Measurements from ENCODE around the gene GGACT. TPM values are rescaled to one million over a fixed set of nuclear protein-coding genes. Genes with fewer than 3 reads are reported as not detected.

Gene GGACT
- total RNA-seq, 4 donors from 2014 or later, result 0.74 to 1.9 (median 1.5) TPM

- Histone ChIP-seq H3K27ac (no peak overlapping the region), H3K4me1 (no peaks in the 10 kb centered on the region), H3K4me3 (no peak overlapping the region), H3K27me3 (no peaks in the 10 kb centered on the region), H3K9me3 (no peaks in the 10 kb centered on the region), H3K36me3 (peaks cover 0 to 21% of the 10 kb centered on the region in 2 donors)
- no peak for ATAC-seq
- no peak for TF ChIP-seq POLR2A (IDR thresholded peaks at IDR 0.05)
- WGBS, 2 donors (ENCODE audit: low coverage in 1 of 2), result 91 to 92% methylated on average over 16 to 19 of the region's 19 CpGs
Observed at GRCh38 chr13:100521851-100522617, 66.6 kb downstream of the GGACT start.

GRCh38 chr13:100520936-100521850, 67.4 kb downstream of the GGACT start:
- H3K27ac ChIP-seq, result no peak overlapping the region
- H3K36me3 ChIP-seq, result peaks cover 0 to 13% of the 10 kb centered on the region in 2 donors
- no peaks in the 10 kb centered on the region for H3K27me3 ChIP-seq
- H3K9me3 ChIP-seq, result no peaks in the 10 kb centered on the region
- TF ChIP-seq EP300 (IDR thresholded peaks at IDR 0.05) (no peak), CTCF (IDR thresholded peaks at IDR 0.05) (no peak), POLR2AphosphoS5 (IDR thresholded peaks at IDR 0.05) (no peak), POLR2A (IDR thresholded peaks at IDR 0.05) (no peak)
- WGBS, 2 donors (ENCODE audit: low coverage in 1 of 2), result 80 to 84% methylated on average over 13 to 14 of the region's 27 CpGs
- no peak for ATAC-seq
- H3K4me3 ChIP-seq, result no peak overlapping the region
- H3K4me1 ChIP-seq, result no peaks in the 10 kb centered on the region

- no peaks in the 10 kb centered on the region for H3K9me3 ChIP-seq
- TF ChIP-seq EP300 (IDR thresholded peaks at IDR 0.05) (no peak), POLR2AphosphoS5 (IDR thresholded peaks at IDR 0.05) (no peak), POLR2A (IDR thresholded peaks at IDR 0.05) (no peak), CTCF (IDR thresholded peaks at IDR 0.05) (no peak)
- no peak for ATAC-seq
- H3K4me3 ChIP-seq, result no peak overlapping the region
- peaks cover 0 to 2% (median 0%) of the 10 kb centered on the region in 3 donors for H3K4me1 ChIP-seq
- no peak overlapping the region for H3K27ac ChIP-seq
- peaks cover 0 to 6% of the 10 kb centered on the region in 2 donors for H3K36me3 ChIP-seq
- no peaks in the 10 kb centered on the region for H3K27me3 ChIP-seq
- 96 to 97% methylated on average over 8 to 9 of the region's 9 CpGs for WGBS, 2 donors (ENCODE audit: low coverage in 1 of 2)
Observed at GRCh38 chr13:100519626-100520025, 69.0 kb downstream of the GGACT start.

- Histone ChIP-seq H3K27me3 (no peaks in the 10 kb centered on the region), H3K27ac (no peak overlapping the region), H3K4me1 (peaks cover 0 to 13% (median 0%) of the 10 kb centered on the region in 3 donors), H3K36me3 (peaks cover 0 to 1% of the 10 kb centered on the region in 2 donors), H3K4me3 (no peak overlapping the region), H3K9me3 (no peaks in the 10 kb centered on the region)
- WGBS, 2 donors (ENCODE audit: low coverage in 1 of 2), result 89 to 91% methylated on average over 8 of the region's 8 CpGs
- TF ChIP-seq EP300 (IDR thresholded peaks at IDR 0.05) (no peak), POLR2A (IDR thresholded peaks at IDR 0.05) (no peak), POLR2AphosphoS5 (IDR thresholded peaks at IDR 0.05) (no peak), CTCF (IDR thresholded peaks at IDR 0.05) (no peak)
- no peak for ATAC-seq
Observed at GRCh38 chr13:100518394-100519062, 70.1 kb downstream of the GGACT start.

- Histone ChIP-seq H3K36me3 (no peaks in the 10 kb centered on the region), H3K9me3 (no peaks in the 10 kb centered on the region), H3K27ac (no peak overlapping the region), H3K4me3 (no peak overlapping the region), H3K4me1 (peaks cover 0 to 20% (median 0%) of the 10 kb centered on the region in 3 donors), H3K27me3 (no peaks in the 10 kb centered on the region)
- 94 to 96% methylated on average over 13 of the region's 13 CpGs for WGBS, 2 donors (ENCODE audit: low coverage in 1 of 2)
- ATAC-seq, result no peak
- TF ChIP-seq POLR2A (IDR thresholded peaks at IDR 0.05) (no peak), EP300 (IDR thresholded peaks at IDR 0.05) (no peak), POLR2AphosphoS5 (IDR thresholded peaks at IDR 0.05) (no peak), CTCF (IDR thresholded peaks at IDR 0.05) (no peak)
Observed at GRCh38 chr13:100517728-100518127, 70.9 kb downstream of the GGACT start.

Data from gastroesophageal sphincter (tissue), 4 donors.